Uterus (tissue), 4 donors: ENCODE measurements around the gene MMD. TPM values are rescaled to one million over a fixed set of nuclear protein-coding genes. Genes with fewer than 3 reads are reported as not detected.
"Not testable (repeated sequence)": the region's sequence is repeated elsewhere in the genome, so short reads cannot be mapped to it uniquely, and the experiment has no call there.

Experiments
- DNase-seq, 2 donors: peaks; one replicate each; pipeline ENCODE4 v3.0.0-alpha.2; 2019 to 2020
- H3K27ac ChIP-seq, 2 donors: fragments of 200-600 bp; sonication (generic); 1 replicate in 1 of 2; 2 replicates in 1 of 2; pipeline ENCODE4 v1.5.1; 2016 to 2018
- H3K27me3 ChIP-seq, 2 donors: fragments of 200-600 bp; sonication (generic); one replicate each; pipeline ENCODE4 v1.5.1; 2018 to 2019; ENCODE audit warnings: control low read depth in 1 of 2
- H3K36me3 ChIP-seq, 2 donors: fragments of 200-600 bp; sonication (generic); one replicate each; pipeline ENCODE4 v1.5.1; 2019; ENCODE audit warnings: control low read depth in 1 of 2
- H3K4me1 ChIP-seq, 2 donors: fragments of 200-600 bp; sonication (generic); one replicate each; pipeline ENCODE4 v1.5.1; 2018 to 2019; ENCODE audit warnings: control low read depth in 1 of 2
- H3K4me3 ChIP-seq, 2 donors: fragments of 200-600 bp; sonication (generic); 1 replicate in 1 of 2; 2 replicates in 1 of 2; pipeline ENCODE4 v1.5.1; 2018 to 2019; ENCODE audit warnings: mild to moderate bottlenecking in 1 of 2
- H3K9me3 ChIP-seq, 2 donors: fragments of 200-600 bp; sonication (generic); one replicate each; pipeline ENCODE4 v1.5.1; 2019; ENCODE audit warnings: control low read depth in 1 of 2
- POLR2A ChIP-seq, 2 donors: fragments of 450-650 bp; IDR thresholded peaks; one replicate each; pipeline ENCODE4 v1.6.1; 2016; ENCODE audit warnings: antibody characterized with exemption in 2 of 2, mild to moderate bottlenecking in 1 of 2, moderate library complexity in 1 of 2
- intact Hi-C: fragments of 100-400 bp; cut with DNase I; formaldehyde crosslinking; loops from one replicate; pipeline ENCODE4 v1.15.1; 2023; ENCODE audit warnings: low total_unique reads
- total RNA-seq, 4 donors: library from RNA; depleted of rRNA in 3 of 4; stranded (reverse); fragments of >200 nt in 3 of 4; gene quantifications; one replicate each; pipeline versions ENCODE4 v1.1.0 to v1.2.4, GENCODE V29; 2014 to 2023
- TF ChIP-seq, protein P1 (sequence below), 4 experiments: fragments of 200-600 bp in 2 of 4; fragments of 450-650 bp in 2 of 4; sonication (generic) in 2 of 4; IDR thresholded peaks; one replicate each; pipeline ENCODE4 v1.5.1; 2016 to 2019; ENCODE audit warnings: antibody characterized with exemption in 4 of 4, mild to moderate bottlenecking in 2 of 4, moderate library complexity in 1 of 4
- donor health status: DM: yes; HTN: yes; CAD: no.

MMD gene
- total RNA-seq, 4 donors from 2014 or later = 1.3 to 27.9 (median 14.2) TPM

DNA sequence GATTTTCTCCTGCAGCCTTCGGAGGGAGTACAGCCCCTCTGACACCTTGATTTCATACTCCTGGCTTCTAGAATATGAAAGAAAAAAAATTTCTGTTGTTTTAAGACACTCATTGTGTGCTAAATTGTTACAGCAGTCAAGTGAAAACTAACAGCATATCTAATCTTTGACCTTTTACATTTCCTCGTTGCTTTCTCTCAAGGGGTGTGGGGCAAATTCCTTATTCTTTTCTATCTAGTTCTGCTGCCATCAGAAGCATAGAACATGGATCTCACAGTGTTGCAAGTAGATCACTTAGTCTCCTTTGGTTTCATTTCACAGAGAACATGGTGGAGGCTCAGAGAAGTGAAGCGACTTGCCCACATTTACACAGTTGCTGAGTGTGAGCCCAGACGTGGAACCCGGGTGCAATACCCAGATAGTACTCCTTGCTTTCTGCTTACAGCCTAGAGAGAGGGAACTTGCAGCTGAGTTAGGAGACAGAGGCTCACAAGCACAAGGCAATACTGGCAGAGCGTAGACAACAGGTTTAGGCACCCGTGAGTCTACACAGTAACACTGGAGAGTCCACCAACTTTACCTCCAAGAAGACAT lies 28.7 kb upstream of the MMD start:
- H3K4me3 ChIP-seq = no peak overlapping the region
- DNase-seq = no peak
- no peak overlapping the region for H3K27ac ChIP-seq
- no peaks in the 10 kb centered on the region for H3K9me3 ChIP-seq
- H3K27me3 ChIP-seq = no peaks in the 10 kb centered on the region
- TF ChIP-seq, protein P1, sequence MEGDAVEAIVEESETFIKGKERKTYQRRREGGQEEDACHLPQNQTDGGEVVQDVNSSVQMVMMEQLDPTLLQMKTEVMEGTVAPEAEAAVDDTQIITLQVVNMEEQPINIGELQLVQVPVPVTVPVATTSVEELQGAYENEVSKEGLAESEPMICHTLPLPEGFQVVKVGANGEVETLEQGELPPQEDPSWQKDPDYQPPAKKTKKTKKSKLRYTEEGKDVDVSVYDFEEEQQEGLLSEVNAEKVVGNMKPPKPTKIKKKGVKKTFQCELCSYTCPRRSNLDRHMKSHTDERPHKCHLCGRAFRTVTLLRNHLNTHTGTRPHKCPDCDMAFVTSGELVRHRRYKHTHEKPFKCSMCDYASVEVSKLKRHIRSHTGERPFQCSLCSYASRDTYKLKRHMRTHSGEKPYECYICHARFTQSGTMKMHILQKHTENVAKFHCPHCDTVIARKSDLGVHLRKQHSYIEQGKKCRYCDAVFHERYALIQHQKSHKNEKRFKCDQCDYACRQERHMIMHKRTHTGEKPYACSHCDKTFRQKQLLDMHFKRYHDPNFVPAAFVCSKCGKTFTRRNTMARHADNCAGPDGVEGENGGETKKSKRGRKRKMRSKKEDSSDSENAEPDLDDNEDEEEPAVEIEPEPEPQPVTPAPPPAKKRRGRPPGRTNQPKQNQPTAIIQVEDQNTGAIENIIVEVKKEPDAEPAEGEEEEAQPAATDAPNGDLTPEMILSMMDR (IDR thresholded peaks at IDR 0.05) = no peak
- no peak for TF ChIP-seq POLR2A (IDR thresholded peaks at IDR 0.05)
- H3K36me3 ChIP-seq = no peaks in the 10 kb centered on the region
- no peaks in the 10 kb centered on the region for H3K4me1 ChIP-seq
- intact Hi-C loops = no loop called here

DNA sequence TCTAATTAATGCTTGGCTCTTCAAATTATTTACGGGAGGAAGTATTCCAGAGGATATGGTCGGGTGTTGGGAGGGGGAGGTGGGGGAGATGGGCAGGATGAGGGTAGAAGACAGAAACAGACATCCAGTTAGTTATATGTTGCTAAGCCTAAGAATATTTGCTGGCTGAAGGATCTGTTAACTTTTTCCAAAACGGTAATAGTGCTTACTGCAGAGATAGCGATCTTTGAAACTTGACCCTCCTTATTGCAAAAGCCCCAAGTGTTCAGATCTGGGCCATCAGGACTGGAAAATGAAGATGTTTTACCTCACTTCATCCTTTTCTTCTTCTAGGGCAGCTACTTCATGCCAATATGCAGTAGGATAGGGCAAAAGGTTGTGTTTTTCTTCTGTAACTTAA lies 27.0 kb upstream of the MMD start:
- H3K27me3 ChIP-seq = no peaks in the 10 kb centered on the region
- intact Hi-C loops = no loop called here
- TF ChIP-seq, protein P1 (IDR thresholded peaks at IDR 0.05) = no peak
- no peak for TF ChIP-seq POLR2A (IDR thresholded peaks at IDR 0.05)
- no peaks in the 10 kb centered on the region for H3K9me3 ChIP-seq
- no peak for DNase-seq
- no peak overlapping the region for H3K4me3 ChIP-seq
- no peaks in the 10 kb centered on the region for H3K36me3 ChIP-seq
- no peak overlapping the region for H3K27ac ChIP-seq
- H3K4me1 ChIP-seq = no peaks in the 10 kb centered on the region

GRCh38 chr17:55446581-55447205 lies 25.1 kb upstream of the MMD start:
- intact Hi-C loops = no loop called here
- Histone ChIP-seq H3K27me3 (no peaks in the 10 kb centered on the region), H3K4me3 (no peak overlapping the region), H3K9me3 (no peaks in the 10 kb centered on the region), H3K4me1 (no peaks in the 10 kb centered on the region), H3K27ac (no peak overlapping the region), H3K36me3 (no peaks in the 10 kb centered on the region)
- no peak for DNase-seq
- TF ChIP-seq, protein P1 (IDR thresholded peaks at IDR 0.05) = no peak
- no peak for TF ChIP-seq POLR2A (IDR thresholded peaks at IDR 0.05)

DNA sequence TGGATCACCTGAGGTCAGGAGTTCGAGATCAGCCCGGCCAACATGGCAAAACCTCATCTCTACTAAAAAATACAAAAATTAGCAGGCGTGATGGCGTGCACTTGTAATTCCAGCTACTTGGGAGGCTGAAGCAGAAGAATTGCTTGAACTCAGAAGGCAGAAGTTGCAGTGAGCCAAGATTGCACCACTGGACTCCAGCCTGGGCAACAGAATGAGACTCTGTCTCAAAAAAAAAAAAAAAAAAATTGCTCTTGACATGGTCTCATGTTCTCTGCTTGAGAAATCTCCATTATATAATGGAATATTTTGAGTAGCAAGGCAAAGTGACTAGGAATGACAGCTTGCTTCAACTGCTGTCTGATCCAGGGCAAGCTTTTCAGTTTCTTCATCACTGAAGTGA lies 24.4 kb upstream of the MMD start:
- H3K27ac ChIP-seq, H3K9me3 ChIP-seq, intact Hi-C loops, H3K36me3 ChIP-seq, H3K4me3 ChIP-seq, DNase-seq, H3K27me3 ChIP-seq, H3K4me1 ChIP-seq: not testable (repeated sequence)

- Histone ChIP-seq H3K9me3 (no peaks in the 10 kb centered on the region), H3K27ac (no peak overlapping the region), H3K4me1 (no peaks in the 10 kb centered on the region), H3K4me3 (no peak overlapping the region), H3K27me3 (no peaks in the 10 kb centered on the region), H3K36me3 (no peaks in the 10 kb centered on the region)
- no peak for TF ChIP-seq POLR2A (IDR thresholded peaks at IDR 0.05)
- TF ChIP-seq, protein P1 (IDR thresholded peaks at IDR 0.05) = no peak
- intact Hi-C loops = no loop called here
- DNase-seq = no peak
Measured at GRCh38 chr17:55444471-55445441, 23.1 kb upstream of the MMD start.
